Neuronal stem cell (in vitro differentiated cells): ENCODE results near the gene ADARB1.

Experiments
- DNase-seq: peaks from one replicate; pipeline ENCODE4 v3.0.0-alpha.2; 2013; ENCODE audit warnings: low spot score
- H2AFZ ChIP-seq: one replicate; pipeline ENCODE4 v1.6.1; 2013; ENCODE audit warnings: mild to moderate bottlenecking, low read length, inconsistent platforms
- H2AK5ac ChIP-seq: 2 replicates; pipeline ENCODE4 v1.6.1; 2013; ENCODE audit warnings: low read depth, mild to moderate bottlenecking, inconsistent platforms, low read length, moderate library complexity, mixed read lengths
- H2BK120ac ChIP-seq: 2 replicates; pipeline ENCODE4 v1.6.1; 2013; ENCODE audit warnings: low read depth, mild to moderate bottlenecking, inconsistent platforms, low read length, moderate library complexity, mixed read lengths
- H2BK12ac ChIP-seq: one replicate; pipeline ENCODE4 v1.6.1; 2013; ENCODE audit warnings: low read length, inconsistent platforms
- H2BK15ac ChIP-seq: 2 replicates; pipeline ENCODE4 v1.6.1; 2013; ENCODE audit warnings: mild to moderate bottlenecking, low read length, inconsistent platforms, mixed read lengths
- H2BK5ac ChIP-seq: one replicate; pipeline ENCODE4 v1.6.1; 2013; ENCODE audit warnings: inconsistent platforms, mild to moderate bottlenecking, low read length, moderate library complexity
- H3K14ac ChIP-seq: one replicate; pipeline ENCODE4 v1.6.1; 2013; ENCODE audit warnings: low read length, inconsistent platforms
- H3K18ac ChIP-seq: 2 replicates; pipeline ENCODE4 v1.6.1; 2013; ENCODE audit warnings: low read length, inconsistent platforms
- H3K23ac ChIP-seq: 2 replicates; pipeline ENCODE4 v1.6.1; 2013; ENCODE audit warnings: low read depth, mild to moderate bottlenecking, mixed read lengths, low read length, inconsistent platforms; ENCODE audit not compliant: poor library complexity
- H3K27ac ChIP-seq: replicated peaks from 3 replicates; pipeline ENCODE4 v1.5.1; 2013; ENCODE audit warnings: low read length, inconsistent platforms
- H3K27me3 ChIP-seq, 3 experiments: 2 replicates each; pipeline ENCODE4 v1.6.1; 2013; ENCODE audit warnings: low read length in 3 of 3, mild to moderate bottlenecking in 2 of 3, inconsistent platforms in 1 of 3, low read depth in 1 of 3, mixed read lengths in 1 of 3, moderate library complexity in 1 of 3; ENCODE audit not compliant: control insufficient read depth in 3 of 3, insufficient read depth in 3 of 3
- H3K36me3 ChIP-seq, 2 donors: replicated peaks in 1 of 2; 2 replicates each; pipeline ENCODE4 v1.6.1; 2013; ENCODE audit warnings: low read length in 2 of 2; ENCODE audit not compliant: control insufficient read depth in 2 of 2, insufficient read depth in 2 of 2
- H3K4ac ChIP-seq: 2 replicates; pipeline ENCODE4 v1.6.1; 2013; ENCODE audit warnings: inconsistent platforms, mild to moderate bottlenecking, low read length, moderate library complexity
- H3K4me1 ChIP-seq, 2 donors: 1 replicate in 1 of 2; 2 replicates in 1 of 2; pipeline ENCODE4 v1.6.1; 2013; ENCODE audit warnings: low read length in 2 of 2, low read depth in 1 of 2; ENCODE audit not compliant: control insufficient read depth in 2 of 2, insufficient read depth in 1 of 2
- H3K4me2 ChIP-seq: one replicate; pipeline ENCODE4 v1.6.1; 2013; ENCODE audit warnings: mild to moderate bottlenecking, low read length, inconsistent platforms; ENCODE audit not compliant: insufficient read depth, poor library complexity, severe bottlenecking
- H3K4me3 ChIP-seq, 2 donors: 2 replicates each; pipeline ENCODE4 v1.5.1; 2013; ENCODE audit warnings: low read length in 2 of 2, mild to moderate bottlenecking in 2 of 2, inconsistent platforms in 1 of 2, moderate library complexity in 1 of 2
- H3K79me1 ChIP-seq: one replicate; pipeline ENCODE4 v1.6.1; 2013; ENCODE audit warnings: low read depth, mild to moderate bottlenecking, inconsistent platforms, low read length, moderate library complexity
- H3K9ac ChIP-seq: one replicate; pipeline ENCODE4 v1.6.1; 2013; ENCODE audit warnings: mild to moderate bottlenecking, low read depth, low read length, inconsistent platforms; ENCODE audit not compliant: poor library complexity
- H3K9me3 ChIP-seq, 2 donors: replicated peaks in 1 of 2; 2 replicates each; pipeline versions ENCODE3 to v1.6.1; 2013; ENCODE audit warnings: low read length in 2 of 2, mild to moderate bottlenecking in 2 of 2, inconsistent platforms in 1 of 2, low read depth in 1 of 2, mixed read lengths in 1 of 2, moderate library complexity in 1 of 2; ENCODE audit not compliant: control insufficient read depth in 2 of 2, insufficient read depth in 1 of 2
- H4K8ac ChIP-seq: one replicate; pipeline ENCODE4 v1.6.1; 2013; ENCODE audit warnings: low read depth, mild to moderate bottlenecking, inconsistent platforms, low read length, moderate library complexity
- H4K91ac ChIP-seq: one replicate; pipeline ENCODE4 v1.6.1; 2013; ENCODE audit warnings: low read length, low read depth, mild to moderate bottlenecking, inconsistent platforms; ENCODE audit not compliant: poor library complexity
- WGBS, 2 donors: extraction: QIAGEN DNeasy Blood & Tissue Kit; methylation state at CpG; one replicate each; pipeline ENCODE4 v1.1.7; 2013; ENCODE audit warnings: missing lambda C conversion rate in 2 of 2, mixed read lengths in 1 of 2; ENCODE audit not compliant: insufficient read length in 2 of 2, insufficient replicate concordance in 1 of 2; ENCODE audit errors: extremely low coverage in 2 of 2; 5-methylcytosine and 5-hydroxymethylcytosine counted together

ADARB1 gene

DNA sequence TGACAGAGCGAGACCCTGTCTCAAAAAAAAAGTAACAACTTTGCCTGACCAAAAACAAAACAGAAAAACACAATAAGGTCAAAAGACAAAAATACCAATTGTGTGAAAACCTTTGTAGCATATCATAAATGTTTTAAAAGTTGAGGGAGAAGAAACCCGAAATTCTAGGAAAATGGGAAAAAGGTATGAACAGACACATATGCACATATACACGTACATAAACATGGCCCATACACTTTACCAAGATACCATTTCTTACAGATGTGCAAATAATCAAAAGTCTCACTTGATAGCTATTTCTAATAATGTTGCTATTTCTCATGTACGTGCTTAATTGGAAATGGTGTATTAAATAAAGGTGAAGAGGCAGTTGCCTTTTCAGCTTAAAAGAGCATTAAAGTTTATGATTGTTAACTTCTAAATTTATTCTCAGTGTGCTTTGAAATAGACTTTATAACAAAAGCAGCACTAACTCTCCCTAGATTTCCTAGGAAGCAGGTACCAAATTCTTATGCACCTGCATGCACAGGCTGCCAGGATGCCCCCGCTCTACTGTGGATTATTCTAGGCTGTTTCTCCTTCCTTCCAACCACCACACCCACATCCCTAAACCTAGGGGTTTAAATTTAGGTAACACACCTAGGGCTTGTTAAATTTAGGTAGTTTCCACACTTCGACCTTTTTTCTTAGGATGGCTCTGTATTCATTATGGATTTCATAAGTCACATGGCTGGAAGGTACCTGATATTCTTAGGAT is 33.8 kb downstream of the ADARB1 start:
- Histone ChIP-seq H3K4me1 (peaks cover 0 to 2% of the 10 kb centered on the region in 2 donors), H2AFZ (no peak overlapping the region), H3K36me3 (no peaks in the 10 kb centered on the region), H3K4me2 (no peak overlapping the region), H3K18ac (no peak overlapping the region), H2BK5ac (no peak overlapping the region), H3K27me3 (no peaks in the 10 kb centered on the region), H2BK15ac (no peak overlapping the region), H3K79me1 (no peaks in the 10 kb centered on the region), H4K91ac (no peak overlapping the region), H4K8ac (no peak overlapping the region), H3K4me3 (no peak overlapping the region), H2BK12ac (no peak overlapping the region), H3K27ac (no peak overlapping the region), H2AK5ac (no peak overlapping the region), H3K14ac (no peak overlapping the region), H3K4ac (no peak overlapping the region), H3K9ac (no peak overlapping the region), H2BK120ac (no peak overlapping the region), H3K23ac (no peak overlapping the region), H3K9me3 (peaks cover 0 to 6% of the 10 kb centered on the region in 2 donors)
- no peak for DNase-seq
- no CpG with 5 or more reads among the region's 6 CpGs for WGBS, 2 donors

DNA sequence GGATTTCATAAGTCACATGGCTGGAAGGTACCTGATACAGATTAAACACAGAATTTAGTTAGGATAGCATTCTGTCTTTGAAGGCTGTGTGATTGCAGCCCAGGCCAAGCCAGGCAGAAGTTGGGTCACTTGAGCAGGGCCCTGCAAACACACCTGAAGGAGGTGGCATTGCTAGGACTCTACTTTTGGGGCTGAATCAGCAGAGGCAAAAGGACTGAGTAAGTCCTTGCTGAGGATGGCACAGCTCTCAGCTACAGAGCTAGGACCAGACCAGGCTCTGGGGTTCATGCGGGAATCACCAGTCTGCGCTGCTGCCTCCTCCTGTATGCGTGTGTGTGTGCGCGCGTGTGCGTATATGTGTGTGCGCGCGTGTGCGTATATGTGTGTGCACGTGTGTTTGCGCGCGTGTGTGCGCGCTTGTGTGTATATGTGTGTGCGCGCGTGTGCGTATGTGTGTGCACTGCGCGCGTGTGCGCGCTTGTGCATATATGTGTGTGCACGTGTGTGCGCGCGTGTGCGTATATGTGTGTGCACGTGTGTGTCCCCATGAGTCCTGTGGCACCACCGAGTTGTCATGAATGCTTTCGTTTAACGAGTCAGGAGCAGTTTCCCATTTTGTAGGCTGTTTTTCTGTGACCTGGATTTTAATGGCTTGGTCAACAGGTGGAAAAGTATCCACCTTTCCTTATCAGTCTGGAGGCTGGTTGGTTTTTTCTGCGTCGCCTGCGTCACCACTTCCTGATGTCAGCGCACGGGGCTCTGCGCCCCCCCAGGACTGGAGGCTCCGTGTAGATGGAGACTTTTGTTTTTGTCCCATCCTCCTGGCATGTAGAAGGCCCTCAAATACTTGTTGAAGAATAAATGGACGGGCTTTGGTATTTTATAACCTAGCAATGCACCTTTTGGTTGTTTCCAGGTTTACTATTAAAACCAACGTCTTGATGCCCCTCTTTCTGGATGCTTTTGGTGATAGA is 34.7 kb downstream of the ADARB1 start:
- H2BK5ac ChIP-seq, result no peak overlapping the region
- H2BK15ac ChIP-seq, result no peak overlapping the region
- no peak overlapping the region for H3K4ac ChIP-seq
- H4K91ac ChIP-seq, result no peak overlapping the region
- peaks cover 0 to 2% of the 10 kb centered on the region in 2 donors for H3K4me1 ChIP-seq
- H3K9me3 ChIP-seq, result peaks cover 0 to 6% of the 10 kb centered on the region in 2 donors
- H2AK5ac ChIP-seq, result no peak overlapping the region
- no peaks in the 10 kb centered on the region for H3K27me3 ChIP-seq
- H3K18ac ChIP-seq, result no peak overlapping the region
- no peak overlapping the region for H3K9ac ChIP-seq
- no peaks in the 10 kb centered on the region for H3K79me1 ChIP-seq
- H3K36me3 ChIP-seq, result no peaks in the 10 kb centered on the region
- H2BK12ac ChIP-seq, result no peak overlapping the region
- DNase-seq, result no peak
- WGBS, 2 donors, result no CpG with 5 or more reads among the region's 44 CpGs
- no peak overlapping the region for H3K14ac ChIP-seq
- H2BK120ac ChIP-seq, result no peak overlapping the region
- no peak overlapping the region for H3K27ac ChIP-seq
- H3K4me2 ChIP-seq, result no peak overlapping the region
- no peak overlapping the region for H2AFZ ChIP-seq
- H3K4me3 ChIP-seq, result no peak overlapping the region
- H3K23ac ChIP-seq, result peak overlapping the region; percentile 8
- H4K8ac ChIP-seq, result no peak overlapping the region

DNA sequence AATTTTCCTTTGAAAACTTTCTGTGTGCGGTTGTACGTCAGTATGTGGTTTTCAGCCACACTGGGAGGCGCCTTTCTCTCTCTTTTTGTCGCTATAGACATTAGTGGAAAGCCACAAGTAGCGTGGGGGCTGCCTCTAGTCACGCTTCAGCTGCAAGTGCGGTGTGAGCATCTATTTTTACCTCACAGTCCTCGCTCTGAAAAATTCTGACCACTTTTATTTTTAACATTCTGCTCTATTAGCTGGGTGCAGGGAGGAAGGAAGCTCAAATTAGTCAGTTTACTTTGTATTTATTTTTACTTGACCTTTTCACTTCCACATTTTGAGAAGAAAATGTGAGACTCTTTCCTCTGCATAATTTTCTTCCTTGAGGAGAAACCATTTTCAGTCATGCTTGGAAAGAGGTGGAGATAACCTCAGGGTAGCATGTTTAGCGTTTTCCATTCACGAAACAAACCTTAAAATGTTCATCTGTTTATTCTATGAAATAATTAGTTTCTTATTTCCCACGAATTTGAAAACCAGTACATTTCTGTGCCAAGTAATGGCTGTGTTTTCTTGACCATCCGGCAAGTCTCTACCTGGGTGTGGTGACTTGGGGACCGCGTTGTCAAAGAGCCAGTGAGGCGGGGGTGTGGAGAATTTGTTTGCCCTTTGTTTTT is 35.6 kb downstream of the ADARB1 start:
- Histone ChIP-seq H3K14ac (no peak overlapping the region), H3K4ac (no peak overlapping the region), H4K8ac (no peak overlapping the region), H3K27ac (no peak overlapping the region), H2AFZ (no peak overlapping the region), H3K4me1 (no peaks in the 10 kb centered on the region), H3K23ac (no peak overlapping the region), H2BK5ac (no peak overlapping the region), H3K4me2 (no peak overlapping the region), H3K36me3 (no peaks in the 10 kb centered on the region), H2BK120ac (no peak overlapping the region), H2BK12ac (no peak overlapping the region), H3K79me1 (no peaks in the 10 kb centered on the region), H3K18ac (no peak overlapping the region), H3K27me3 (no peaks in the 10 kb centered on the region), H4K91ac (no peak overlapping the region), H3K4me3 (no peak overlapping the region), H2BK15ac (no peak overlapping the region), H3K9ac (no peak overlapping the region), H2AK5ac (no peak overlapping the region), H3K9me3 (peaks cover 0 to 6% of the 10 kb centered on the region in 2 donors)
- DNase-seq, result no peak
- no CpG with 5 or more reads among the region's 15 CpGs for WGBS, 2 donors
